GM18526 (cell line): ENCODE data around the gene PCCA.

Source experiments
- POLR2A ChIP-seq: IDR thresholded peaks from 3 replicates; pipeline ENCODE4 v1.6.1; 2011; ENCODE audit not compliant: insufficient read length; ENCODE audit errors: extremely low read depth

Gene PCCA

DNA sequence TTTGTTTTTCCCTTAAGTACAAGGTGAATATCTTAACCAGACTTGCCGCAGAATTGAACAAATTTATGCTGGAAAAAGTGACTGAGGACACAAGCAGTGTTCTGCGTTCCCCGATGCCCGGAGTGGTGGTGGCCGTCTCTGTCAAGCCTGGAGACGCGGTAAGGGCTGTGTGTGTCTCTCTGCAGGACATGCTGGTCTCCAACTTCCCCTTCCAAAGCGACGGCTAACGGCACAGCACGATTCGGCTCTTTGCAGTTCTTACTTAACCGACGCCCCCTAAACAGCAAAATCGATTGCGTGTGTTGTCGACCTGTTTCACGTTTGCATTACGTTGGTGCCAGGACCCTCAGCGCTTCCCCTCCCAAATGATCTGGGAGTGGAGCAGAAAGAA, 426.5 kb downstream of the PCCA start:
- no peak for TF ChIP-seq POLR2A

DNA sequence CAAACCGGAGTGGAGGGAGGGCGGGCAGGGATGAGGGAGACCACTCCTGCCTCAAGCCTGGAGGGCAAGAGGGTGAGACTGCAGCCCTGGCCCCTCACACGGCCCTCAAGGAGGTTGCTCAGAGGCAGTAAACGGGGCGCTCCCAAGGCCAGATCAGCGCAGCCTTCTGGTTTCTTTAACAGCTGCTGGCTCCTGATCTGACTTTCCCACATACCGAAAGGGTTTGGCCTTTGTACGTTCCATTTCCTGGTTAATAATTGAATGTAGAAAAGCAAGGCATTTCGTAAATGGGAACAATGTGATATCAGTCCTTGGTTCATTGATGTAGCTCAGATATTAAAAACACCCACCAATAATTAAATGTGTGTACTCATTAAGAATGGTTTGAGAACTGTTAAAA, 428.2 kb downstream of the PCCA start:
- no peak for TF ChIP-seq POLR2A

- no peak for TF ChIP-seq POLR2A
Observed at GRCh38 chr13:100517728-100518127, 428.8 kb downstream of the PCCA start.

DNA sequence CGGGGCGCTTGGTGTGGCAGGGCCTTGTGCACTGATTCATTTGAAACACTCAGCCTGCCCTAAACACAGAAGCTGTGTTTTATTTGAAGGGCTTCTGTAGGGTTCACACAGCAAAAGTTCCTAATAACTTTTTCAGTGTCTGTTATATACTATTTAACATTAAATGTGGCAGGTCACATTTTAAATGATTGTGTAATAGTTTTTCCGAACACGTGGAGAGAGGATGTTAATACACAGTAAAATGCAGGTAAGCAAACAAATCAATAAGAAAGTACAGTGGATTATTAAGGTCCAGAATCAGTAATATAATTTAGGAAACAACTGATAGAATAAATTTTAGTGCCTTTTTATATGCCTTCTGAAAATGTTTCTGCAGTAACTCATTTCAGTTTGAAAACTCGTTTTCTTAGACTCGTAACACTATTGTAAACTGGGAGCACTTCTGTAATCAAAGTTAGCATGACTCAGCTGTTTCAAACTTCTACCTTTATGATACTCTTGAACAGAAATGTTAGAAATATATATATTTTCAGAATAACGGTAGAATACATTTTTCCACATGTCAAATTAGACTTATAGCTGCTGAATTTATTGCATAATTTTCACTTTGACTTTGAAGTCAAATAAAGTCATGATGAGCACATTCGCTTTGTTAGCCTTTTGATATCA, 429.6 kb downstream of the PCCA start:
- no peak for TF ChIP-seq POLR2A

GRCh38 chr13:100519626-100520025, 430.7 kb downstream of the PCCA start:
- no peak for TF ChIP-seq POLR2A

DNA sequence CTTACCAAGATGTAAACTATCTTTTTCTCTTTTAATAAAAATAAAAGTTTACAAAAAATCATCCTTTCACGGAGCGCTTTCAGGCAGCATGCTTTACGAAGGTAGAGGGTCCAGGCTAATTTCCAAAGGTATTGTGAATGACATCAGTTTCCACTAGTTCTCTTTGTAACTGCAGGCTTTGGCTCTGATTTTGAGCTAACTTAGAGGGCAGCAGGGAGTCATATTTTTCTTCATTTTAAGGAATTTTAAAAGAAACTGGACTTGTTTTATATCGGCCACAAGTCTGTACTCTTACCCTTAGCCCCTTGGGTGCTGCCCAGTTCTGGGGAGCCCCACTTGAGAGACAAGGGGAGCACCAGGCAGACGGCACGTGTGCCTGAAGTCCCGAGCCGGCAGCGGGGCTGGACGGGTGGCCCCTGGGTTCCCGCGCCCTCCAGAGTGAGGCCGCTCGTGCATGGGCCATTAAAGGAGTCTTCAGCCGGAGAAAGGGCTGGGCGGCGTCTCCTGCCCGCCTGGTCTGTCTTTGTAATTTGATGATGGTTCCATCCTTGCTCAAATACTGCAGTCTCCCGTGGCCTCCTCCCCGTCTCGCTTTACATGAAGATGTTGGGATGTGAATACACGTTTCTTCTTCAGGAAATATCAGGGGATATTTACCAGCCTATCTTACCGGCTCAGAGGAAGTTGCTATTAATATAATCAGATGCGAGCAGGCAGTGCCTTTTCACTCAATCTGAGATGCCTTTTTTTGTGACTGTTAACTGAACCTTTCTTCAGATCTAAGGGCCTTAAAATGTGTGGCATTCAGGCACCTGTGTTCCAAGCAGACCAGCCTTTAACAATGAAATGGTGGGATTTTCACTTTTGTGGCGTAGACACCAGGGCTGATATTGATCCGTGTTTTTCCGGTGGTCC, 432.3 kb downstream of the PCCA start:
- TF ChIP-seq POLR2A = no peak

GRCh38 chr13:100521851-100522617, 433.1 kb downstream of the PCCA start:
- no peak for TF ChIP-seq POLR2A

- no peak for TF ChIP-seq POLR2A
Observed at GRCh38 chr13:100522618-100523309, 433.9 kb downstream of the PCCA start.

DNA sequence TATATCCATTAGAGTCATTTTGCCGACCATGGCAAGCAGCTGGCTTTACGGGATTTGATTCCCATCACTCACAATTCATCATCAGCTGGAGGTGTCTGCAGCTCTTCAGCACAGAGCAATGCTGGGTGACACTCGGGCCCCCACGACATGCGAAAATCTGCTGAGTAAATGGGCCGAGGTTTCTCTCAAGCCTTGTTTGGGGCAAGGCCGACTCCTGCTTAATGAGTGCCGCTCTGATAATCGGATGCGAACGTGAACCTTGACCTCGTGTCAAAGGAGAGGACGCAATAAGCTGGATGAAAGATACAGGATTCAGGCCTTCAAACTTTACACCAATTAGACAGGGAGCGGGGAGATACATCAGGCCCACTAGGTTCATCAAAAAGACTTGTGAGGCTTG, 434.5 kb downstream of the PCCA start:
- no peak for TF ChIP-seq POLR2A

- TF ChIP-seq POLR2A = no peak
Observed at GRCh38 chr13:100523981-100524386, 435.1 kb downstream of the PCCA start.

- TF ChIP-seq POLR2A = no peak
Observed at GRCh38 chr13:100525453-100526317, 436.8 kb downstream of the PCCA start.

DNA sequence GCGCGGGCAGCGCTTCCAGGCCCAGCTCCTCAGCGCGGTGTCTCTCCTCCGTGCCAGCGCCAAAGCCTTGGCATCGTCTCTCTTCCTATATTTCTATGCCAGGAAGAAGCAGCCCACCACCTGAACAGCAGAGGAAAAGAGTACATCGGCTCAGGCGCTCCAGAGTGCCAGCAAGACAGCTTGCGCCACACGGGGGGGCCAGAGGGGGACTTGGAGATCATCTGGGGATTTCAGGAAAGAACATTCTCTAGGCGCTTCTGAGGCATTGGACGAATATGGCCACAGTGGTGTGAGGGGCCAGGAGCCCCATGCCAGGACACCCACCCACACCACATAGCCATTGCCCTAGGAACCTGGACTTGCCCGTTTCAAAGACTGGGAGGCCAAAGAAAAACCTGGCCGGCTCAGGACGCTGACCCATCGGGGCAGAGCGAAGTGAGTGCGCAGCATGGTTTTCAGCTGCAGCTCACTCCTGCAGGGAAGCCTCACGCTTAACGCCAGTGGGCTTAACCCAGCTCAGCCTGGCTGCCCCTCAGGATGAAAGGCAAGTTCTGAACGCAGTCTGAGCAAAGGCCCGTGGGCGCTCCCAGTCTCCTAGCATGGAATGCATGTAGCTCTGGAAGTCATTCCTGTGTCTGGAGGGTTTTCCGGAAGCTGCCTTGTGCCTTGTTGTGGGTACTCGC, 437.6 kb downstream of the PCCA start:
- no peak for TF ChIP-seq POLR2A

DNA sequence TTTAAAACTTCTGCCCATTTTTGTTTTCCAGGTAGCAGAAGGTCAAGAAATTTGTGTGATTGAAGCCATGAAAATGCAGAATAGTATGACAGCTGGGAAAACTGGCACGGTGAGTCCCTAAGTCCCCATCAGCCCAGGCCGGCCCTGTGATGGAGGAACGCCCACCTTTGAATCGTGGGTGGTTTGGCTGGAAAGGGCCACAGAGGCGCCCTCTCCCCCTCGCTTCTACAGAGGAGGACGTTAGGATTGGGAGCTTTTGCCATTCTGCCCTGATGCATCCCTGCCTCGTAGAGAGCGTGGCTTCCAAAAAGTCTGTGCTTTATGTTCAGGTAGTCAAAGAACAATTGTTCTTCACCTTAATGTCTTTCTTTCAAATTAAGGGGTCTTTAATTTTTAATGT, 438.8 kb downstream of the PCCA start:
- TF ChIP-seq POLR2A = no peak

- TF ChIP-seq POLR2A = no peak
Observed at GRCh38 chr13:100528353-100528752, 439.5 kb downstream of the PCCA start.
